ENCODE measurements around the gene CDC7. TPM values are rescaled to one million over a fixed set of nuclear protein-coding genes. Genes with fewer than 3 reads are reported as not detected.

Gene CDC7
- total RNA-seq, 1 donor from 2014 or later = 2.7 TPM

- Histone ChIP-seq H3K27ac (peak overlapping the region; percentile 68 to 78), H3K4me1 (no peaks in the 10 kb centered on the region), H3K9me3 (no peaks in the 10 kb centered on the region), H3K27me3 (no peaks in the 10 kb centered on the region), H3K4me3 (peak overlapping the region; percentile 61 to 82), H3K36me3 (no peaks in the 10 kb centered on the region)
- intact Hi-C loops (cut with DNase I) = loop anchor here (2.0 to 10.0 kb wide), 3 partner anchors 218 to 799 kb away; partner anchors contain the start of genes BTBD8, GLMN and RPAP2
- no peak for TF ChIP-seq CTCF (IDR thresholded peaks at IDR 0.05)
- no peak for DNase-seq (ENCODE audit: low spot score in 2 of 2)
These were observed 521 bp upstream of the CDC7 start for GRCh38 chr1:91499904-91500755.

GRCh38 chr1:91501523-91501851 is 836 bp downstream of the CDC7 start:
- intact Hi-C loops (cut with DNase I) = loop anchor here (2.0 to 10.0 kb wide), 3 partner anchors 219 to 797 kb away; partner anchors contain the start of genes BTBD8, GLMN and RPAP2
- peak overlapping the region; percentile 61 to 82 for H3K4me3 ChIP-seq
- no peak for DNase-seq (ENCODE audit: low spot score in 2 of 2)

GRCh38 chr1:91501971-91502671 is 1.5 kb downstream of the CDC7 start:
- Histone ChIP-seq H3K27ac (no peak overlapping the region), H3K27me3 (no peaks in the 10 kb centered on the region), H3K9me3 (no peaks in the 10 kb centered on the region), H3K4me3 (peak overlapping the region in 1 of 2 donors; percentile 82), H3K36me3 (no peaks in the 10 kb centered on the region), H3K4me1 (no peaks in the 10 kb centered on the region)
- intact Hi-C loops (cut with DNase I) = loop anchor here (2.0 to 10.0 kb wide), 3 partner anchors 220 to 797 kb away; partner anchors contain the start of genes BTBD8, GLMN and RPAP2
- TF ChIP-seq CTCF (IDR thresholded peaks at IDR 0.05) = no peak
- DNase-seq (ENCODE audit: low spot score in 2 of 2) = no peak

More at GRCh38 chr1:91501523-91501851, 836 bp downstream of the CDC7 start:
- Histone ChIP-seq H3K27ac (peak overlapping the region; percentile 68 to 78), H3K9me3 (no peaks in the 10 kb centered on the region), H3K4me1 (no peaks in the 10 kb centered on the region), H3K36me3 (no peaks in the 10 kb centered on the region), H3K27me3 (no peaks in the 10 kb centered on the region)
- no peak for TF ChIP-seq CTCF (IDR thresholded peaks at IDR 0.05)

- intact Hi-C loops (cut with DNase I) = loop anchor here (5.0 to 10.0 kb wide), 2 partner anchors 220 to 582 kb away; partner anchors contain the start of gene BTBD8
These were observed 2.1 kb downstream of the CDC7 start for GRCh38 chr1:91502672-91503184.

More at GRCh38 chr1:91502672-91503184, 2.1 kb downstream of the CDC7 start:
- H3K27me3 ChIP-seq = no peaks in the 10 kb centered on the region
- H3K36me3 ChIP-seq = no peaks in the 10 kb centered on the region
- H3K9me3 ChIP-seq = no peaks in the 10 kb centered on the region
- no peaks in the 10 kb centered on the region for H3K4me1 ChIP-seq
- no peak overlapping the region for H3K4me3 ChIP-seq
- no peak overlapping the region for H3K27ac ChIP-seq
- no peak for TF ChIP-seq CTCF (IDR thresholded peaks at IDR 0.05)
- DNase-seq (ENCODE audit: low spot score in 2 of 2) = no peak

Measured in ascending aorta (tissue), 2 donors.